ENCODE data around the gene INSL3. TPM values are rescaled to one million over a fixed set of nuclear protein-coding genes. Genes with fewer than 3 reads are reported as not detected.

The INSL3 gene
- total RNA-seq, 2 donors from 2014 or later: not detected

- intact Hi-C loops (cut with DNase I): loop anchor here (5.0 kb wide), 1 partner anchor 71 kb away; no protein-coding TSS in a partner anchor
- no peak for TF ChIP-seq CTCF (IDR thresholded peaks at IDR 0.05)
- no peak for TF ChIP-seq POLR2A (IDR thresholded peaks at IDR 0.05)
- H3K27ac ChIP-seq: no peak overlapping the region
- ATAC-seq (no peak), DNase-seq (no peak)
- peaks cover 18 to 24% of the 10 kb centered on the region in 2 donors for H3K36me3 ChIP-seq (replicated peaks in 1 of 2; ENCODE audit: insufficient read depth in 1 of 2, low read depth in 2 of 2)
- H3K4me1 ChIP-seq: peaks cover 22% of the 10 kb centered on the region
- peaks cover 0 to 15% of the 10 kb centered on the region in 2 donors for H3K27me3 ChIP-seq
- H3K4me3 ChIP-seq: no peak overlapping the region
- H3K9me3 ChIP-seq: no peaks in the 10 kb centered on the region
- WGBS, 2 donors: 78 to 82% methylated on average over 7 to 8 of the region's 8 CpGs
These were observed 45.1 kb upstream of the INSL3 start for GRCh38 chr19:17866312-17866963.

- intact Hi-C loops (cut with DNase I): loop anchor here (5.0 kb wide), 1 partner anchor 72 kb away; no protein-coding TSS in a partner anchor
- H3K27me3 ChIP-seq: peaks cover 0 to 13% of the 10 kb centered on the region in 2 donors
- no peaks in the 10 kb centered on the region for H3K9me3 ChIP-seq
- DNase-seq (no peak), ATAC-seq (peak; percentile 28)
- H3K4me1 ChIP-seq: peaks cover 30% of the 10 kb centered on the region
- TF ChIP-seq POLR2A (IDR thresholded peaks at IDR 0.05) (no peak), CTCF (IDR thresholded peaks at IDR 0.05) (no peak)
- H3K27ac ChIP-seq: no peak overlapping the region
- 70% methylated on average over 8 to 13 of the region's 13 CpGs for WGBS, 2 donors
- no peak overlapping the region for H3K4me3 ChIP-seq
- peaks cover 18 to 24% of the 10 kb centered on the region in 2 donors for H3K36me3 ChIP-seq (replicated peaks in 1 of 2; ENCODE audit: insufficient read depth in 1 of 2, low read depth in 2 of 2)
These were observed 44.3 kb upstream of the INSL3 start for GRCh38 chr19:17865364-17866311.

DNA sequence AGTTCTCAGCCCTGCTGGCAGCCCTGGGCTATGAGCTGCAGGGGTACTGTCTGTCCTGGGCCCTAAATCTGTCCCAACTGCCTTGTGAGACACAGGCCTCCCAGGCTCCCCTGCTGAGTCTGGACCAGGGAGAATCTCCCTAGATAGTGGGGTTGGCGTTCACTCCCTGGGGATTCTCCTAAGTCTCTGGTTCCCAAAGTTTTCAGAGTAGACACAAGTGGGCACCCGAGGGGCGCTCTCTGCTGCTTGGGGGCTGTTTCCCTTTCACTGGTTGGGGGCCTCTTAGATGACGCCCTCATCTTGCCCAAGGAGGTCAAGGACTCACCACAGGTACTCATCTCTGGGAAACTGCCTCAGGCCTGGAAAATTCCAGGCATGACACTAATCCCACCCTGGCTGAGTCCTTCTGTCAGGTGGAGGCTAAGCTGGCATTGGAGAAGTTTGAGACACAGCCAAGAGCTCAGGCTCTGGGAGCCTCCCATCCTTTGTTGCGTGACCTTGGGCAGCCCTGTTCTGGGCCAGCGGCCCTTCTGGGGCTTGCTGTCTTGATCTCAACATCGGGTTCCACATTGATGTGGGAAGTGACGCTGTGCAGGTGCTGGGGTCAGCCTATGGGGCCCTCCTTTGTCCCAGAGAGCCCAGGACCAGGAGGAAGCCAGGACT, 42.3 kb upstream of the INSL3 start:
- WGBS, 2 donors: 66% methylated on average over 7 of the region's 8 CpGs; no CpG with 5 or more reads in 1 of the 2 donors
- Histone ChIP-seq H3K4me3 (no peak overlapping the region), H3K27me3 (no peaks in the 10 kb centered on the region), H3K4me1 (peaks cover 33% of the 10 kb centered on the region), H3K27ac (no peak overlapping the region), H3K9me3 (no peaks in the 10 kb centered on the region), H3K36me3 (replicated peaks in 1 of 2; ENCODE audit: insufficient read depth in 1 of 2, low read depth in 2 of 2) (peaks cover 18 to 24% of the 10 kb centered on the region in 2 donors)
- ATAC-seq (no peak), DNase-seq (no peak)
- intact Hi-C loops (cut with DNase I): loop anchor here (5.0 kb wide), 1 partner anchor 134 kb away; no protein-coding TSS in a partner anchor
- no peak for TF ChIP-seq POLR2A (IDR thresholded peaks at IDR 0.05)
- TF ChIP-seq CTCF (IDR thresholded peaks at IDR 0.05): no peak

DNA sequence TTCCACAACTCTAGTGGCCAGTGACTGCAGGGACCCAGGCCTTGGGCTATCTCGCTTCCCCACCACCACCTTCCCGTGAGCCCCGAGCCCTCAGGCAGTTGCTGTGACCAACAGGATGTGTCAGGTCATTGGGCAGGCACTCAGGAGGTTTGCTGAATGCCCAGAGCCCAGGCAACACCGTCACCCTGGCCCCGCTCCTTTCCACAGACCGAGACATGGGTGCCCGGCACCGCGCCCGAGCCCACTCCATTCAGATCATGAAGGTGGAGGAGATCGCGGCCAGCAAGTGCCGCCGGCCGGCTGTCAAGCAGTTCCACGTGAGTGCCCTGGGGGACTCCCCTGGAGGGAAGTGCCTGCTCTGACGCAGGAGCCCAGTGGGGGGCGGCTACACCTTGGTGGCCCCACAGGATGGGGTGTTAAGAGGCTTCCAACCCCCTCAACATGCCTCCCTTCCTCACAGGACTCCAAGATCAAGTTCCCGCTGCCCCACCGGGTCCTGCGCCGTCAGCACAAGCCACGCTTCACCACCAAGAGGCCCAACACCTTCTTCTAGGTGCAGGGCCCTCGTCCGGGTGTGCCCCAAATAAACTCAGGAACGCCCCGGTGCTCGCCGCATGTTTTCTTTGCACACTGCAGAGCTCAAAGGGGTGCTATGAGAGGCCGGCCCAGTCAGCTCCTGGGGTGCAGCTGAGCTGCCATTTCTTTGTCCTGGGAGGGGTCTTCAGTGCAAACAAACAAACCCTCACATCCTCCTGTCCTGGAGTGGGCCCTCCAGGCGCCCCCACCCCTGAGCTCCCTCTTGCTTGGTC, 41.6 kb upstream of the INSL3 start:
- no peaks in the 10 kb centered on the region for H3K27me3 ChIP-seq
- WGBS, 2 donors: 86 to 93% methylated on average over 3 to 30 of the region's 31 CpGs
- H3K4me1 ChIP-seq: peaks cover 33% of the 10 kb centered on the region
- H3K27ac ChIP-seq: no peak overlapping the region
- H3K4me3 ChIP-seq: no peak overlapping the region
- ATAC-seq (no peak), DNase-seq (no peak)
- H3K36me3 ChIP-seq (replicated peaks in 1 of 2; ENCODE audit: insufficient read depth in 1 of 2, low read depth in 2 of 2): peaks cover 18 to 24% of the 10 kb centered on the region in 2 donors
- intact Hi-C loops (cut with DNase I): loop anchor here (5.0 kb wide), 1 partner anchor 134 kb away; no protein-coding TSS in a partner anchor
- H3K9me3 ChIP-seq: no peaks in the 10 kb centered on the region
- no peak for TF ChIP-seq POLR2A (IDR thresholded peaks at IDR 0.05)
- no peak for TF ChIP-seq CTCF (IDR thresholded peaks at IDR 0.05)
